Neural crest cell (in vitro differentiated cells): ENCODE data around the gene COL17A1. TPM values are rescaled to one million over a fixed set of nuclear protein-coding genes. Genes with fewer than 3 reads are reported as not detected.

ENCODE experiments used
- DNase-seq: peaks from one replicate; pipeline ENCODE4 v3.0.0; 2021; ENCODE audit warnings: low read depth, mixed read lengths, low spot score
- H3K27ac Mint-ChIP-seq: one replicate; pipeline ENCODE4 v1.8.0; 2021; ENCODE audit warnings: mild to moderate bottlenecking, mixed read lengths; ENCODE audit not compliant: unreplicated experiment
- H3K27me3 Mint-ChIP-seq: 2 replicates; pipeline ENCODE4 v1.8.0; 2021; ENCODE audit warnings: low read depth, mild to moderate bottlenecking, mixed read lengths
- H3K36me3 Mint-ChIP-seq: 2 replicates; pipeline ENCODE4 v1.8.0; 2021; ENCODE audit warnings: low read depth, mild to moderate bottlenecking, mixed read lengths
- H3K4me1 Mint-ChIP-seq: 2 replicates; pipeline ENCODE4 v1.8.0; 2021; ENCODE audit warnings: mixed read lengths
- H3K4me3 Mint-ChIP-seq: one replicate; pipeline ENCODE4 v1.8.0; 2021; ENCODE audit warnings: mild to moderate bottlenecking, mixed read lengths
- H3K9me3 Mint-ChIP-seq: 2 replicates; pipeline ENCODE4 v1.8.0; 2021; ENCODE audit warnings: mixed read lengths
- total RNA-seq: library from RNA; stranded (reverse); gene quantifications from 2 replicates; pipeline ENCODE4 v1.2.1, GENCODE V29; 2021
- TF ChIP-seq, protein P1 (sequence below): fragments of 200-600 bp; sonication (generic); conservative IDR thresholded peaks from 2 replicates; pipeline ENCODE4 v1.5.0; 2021; ENCODE audit warnings: antibody characterized with exemption, mild to moderate bottlenecking

Gene COL17A1
- total RNA-seq, 1 donor from 2014 or later: not detected

DNA sequence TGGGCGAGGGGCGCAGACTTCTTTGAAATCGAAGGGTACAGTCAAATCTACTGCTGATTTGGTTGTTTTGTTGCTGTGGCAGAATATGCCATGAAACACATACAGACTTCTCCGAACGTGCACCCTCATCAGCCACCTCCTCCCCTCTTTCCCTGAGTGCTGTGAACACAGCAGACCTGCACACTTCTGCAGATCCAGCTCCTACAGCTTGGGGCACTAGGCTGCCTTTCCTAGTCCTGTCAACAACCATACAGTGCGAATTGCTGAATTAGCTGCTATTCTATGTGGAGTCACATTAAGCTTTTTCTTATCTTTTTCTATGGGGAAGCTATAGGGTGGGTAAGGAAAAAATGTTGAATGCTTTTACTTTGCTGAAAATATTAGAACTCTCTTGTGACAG is 57.5 kb downstream of the COL17A1 start:
- H3K4me3 Mint-ChIP-seq: no peak overlapping the region
- peaks cover 17% of the 10 kb centered on the region for H3K36me3 Mint-ChIP-seq
- TF ChIP-seq, protein P1, sequence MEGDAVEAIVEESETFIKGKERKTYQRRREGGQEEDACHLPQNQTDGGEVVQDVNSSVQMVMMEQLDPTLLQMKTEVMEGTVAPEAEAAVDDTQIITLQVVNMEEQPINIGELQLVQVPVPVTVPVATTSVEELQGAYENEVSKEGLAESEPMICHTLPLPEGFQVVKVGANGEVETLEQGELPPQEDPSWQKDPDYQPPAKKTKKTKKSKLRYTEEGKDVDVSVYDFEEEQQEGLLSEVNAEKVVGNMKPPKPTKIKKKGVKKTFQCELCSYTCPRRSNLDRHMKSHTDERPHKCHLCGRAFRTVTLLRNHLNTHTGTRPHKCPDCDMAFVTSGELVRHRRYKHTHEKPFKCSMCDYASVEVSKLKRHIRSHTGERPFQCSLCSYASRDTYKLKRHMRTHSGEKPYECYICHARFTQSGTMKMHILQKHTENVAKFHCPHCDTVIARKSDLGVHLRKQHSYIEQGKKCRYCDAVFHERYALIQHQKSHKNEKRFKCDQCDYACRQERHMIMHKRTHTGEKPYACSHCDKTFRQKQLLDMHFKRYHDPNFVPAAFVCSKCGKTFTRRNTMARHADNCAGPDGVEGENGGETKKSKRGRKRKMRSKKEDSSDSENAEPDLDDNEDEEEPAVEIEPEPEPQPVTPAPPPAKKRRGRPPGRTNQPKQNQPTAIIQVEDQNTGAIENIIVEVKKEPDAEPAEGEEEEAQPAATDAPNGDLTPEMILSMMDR: peak; percentile 55
- no peaks in the 10 kb centered on the region for H3K27me3 Mint-ChIP-seq
- H3K27ac Mint-ChIP-seq: no peak overlapping the region
- peaks cover 11% of the 10 kb centered on the region for H3K4me1 Mint-ChIP-seq
- no peaks in the 10 kb centered on the region for H3K9me3 Mint-ChIP-seq
- no peak for DNase-seq

DNA sequence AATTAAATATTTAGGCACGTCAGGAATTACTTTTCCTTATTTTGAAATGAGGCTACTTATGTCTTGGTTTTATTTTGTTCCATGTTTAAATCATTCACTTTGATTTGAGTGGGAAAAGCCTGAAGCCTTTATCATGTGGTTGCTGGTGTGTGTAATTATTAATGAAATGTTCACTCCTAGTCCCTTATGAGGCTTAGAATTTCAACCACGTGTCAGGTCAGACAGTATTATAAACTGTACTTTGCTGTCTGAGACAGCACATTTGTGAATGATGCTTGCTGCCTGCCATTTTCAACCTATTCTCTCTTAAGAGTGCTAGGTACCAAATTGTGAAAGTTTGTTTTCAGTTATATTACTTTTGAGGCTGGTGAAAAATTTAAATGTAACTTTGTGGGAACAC is 58.9 kb downstream of the COL17A1 start:
- TF ChIP-seq, protein P1: no peak
- H3K4me3 Mint-ChIP-seq: no peak overlapping the region
- H3K27me3 Mint-ChIP-seq: no peaks in the 10 kb centered on the region
- H3K4me1 Mint-ChIP-seq: peaks cover 2% of the 10 kb centered on the region
- DNase-seq: no peak
- H3K9me3 Mint-ChIP-seq: no peaks in the 10 kb centered on the region
- H3K36me3 Mint-ChIP-seq: peaks cover 18% of the 10 kb centered on the region
- no peak overlapping the region for H3K27ac Mint-ChIP-seq

DNA sequence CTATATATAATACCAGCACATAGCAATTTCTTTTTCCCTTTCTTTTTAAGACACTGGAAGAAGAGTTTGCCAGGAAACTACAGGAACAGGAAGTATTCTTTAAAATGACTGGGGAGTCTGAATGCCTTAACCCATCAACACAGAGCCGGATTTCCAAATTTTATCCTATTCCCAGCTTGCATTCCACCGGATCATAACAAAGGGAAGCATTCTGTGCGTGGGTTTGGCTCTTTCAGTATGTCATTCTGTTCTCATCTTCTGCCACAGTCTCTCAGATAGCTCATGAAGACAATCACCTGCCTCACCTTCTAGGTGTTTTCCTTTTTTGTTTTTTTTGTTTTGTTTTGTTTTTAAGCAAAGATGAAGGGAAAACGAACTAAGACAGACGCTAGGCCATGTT is 60.2 kb downstream of the COL17A1 start:
- Mint-ChIP-seq H3K36me3 (peaks cover 20% of the 10 kb centered on the region), H3K4me1 (no peaks in the 10 kb centered on the region), H3K27ac (no peak overlapping the region), H3K27me3 (no peaks in the 10 kb centered on the region), H3K9me3 (no peaks in the 10 kb centered on the region), H3K4me3 (no peak overlapping the region)
- TF ChIP-seq, protein P1: no peak
- DNase-seq: no peak

DNA sequence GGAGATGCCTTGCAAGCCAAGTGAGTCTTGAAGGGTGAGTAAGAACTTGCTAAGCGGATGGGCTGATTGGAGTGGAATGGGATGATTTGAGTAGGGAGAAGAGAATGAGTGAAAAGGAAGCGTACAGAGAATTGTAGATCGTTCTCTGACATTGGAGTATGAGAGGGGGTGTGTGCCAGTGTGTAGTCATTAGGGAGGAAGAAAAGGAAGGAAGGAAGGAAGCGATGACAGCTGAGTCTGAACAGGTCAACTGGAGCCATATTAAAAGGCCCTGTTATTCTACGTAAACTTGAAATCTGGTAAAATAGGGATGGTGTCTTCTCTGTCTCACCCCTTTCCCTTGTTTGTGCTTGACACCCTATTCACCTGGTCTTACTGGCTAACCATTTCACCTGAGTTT is 63.7 kb downstream of the COL17A1 start:
- H3K27me3 Mint-ChIP-seq: no peaks in the 10 kb centered on the region
- TF ChIP-seq, protein P1: no peak
- no peak overlapping the region for H3K27ac Mint-ChIP-seq
- no peak overlapping the region for H3K4me3 Mint-ChIP-seq
- no peaks in the 10 kb centered on the region for H3K4me1 Mint-ChIP-seq
- peaks cover 15% of the 10 kb centered on the region for H3K36me3 Mint-ChIP-seq
- DNase-seq: no peak
- H3K9me3 Mint-ChIP-seq: no peaks in the 10 kb centered on the region

- peaks cover 15% of the 10 kb centered on the region for H3K36me3 Mint-ChIP-seq
- TF ChIP-seq, protein P1: no peak
- no peak overlapping the region for H3K4me3 Mint-ChIP-seq
- H3K27me3 Mint-ChIP-seq: no peaks in the 10 kb centered on the region
- no peaks in the 10 kb centered on the region for H3K9me3 Mint-ChIP-seq
- DNase-seq: no peak
- no peaks in the 10 kb centered on the region for H3K4me1 Mint-ChIP-seq
- no peak overlapping the region for H3K27ac Mint-ChIP-seq
Measured at GRCh38 chr10:104021246-104021645, 64.4 kb downstream of the COL17A1 start.

GRCh38 chr10:104020020-104020419 is 65.7 kb downstream of the COL17A1 start:
- Mint-ChIP-seq H3K4me3 (no peak overlapping the region), H3K36me3 (peaks cover 15% of the 10 kb centered on the region), H3K9me3 (no peaks in the 10 kb centered on the region), H3K27ac (no peak overlapping the region), H3K27me3 (no peaks in the 10 kb centered on the region), H3K4me1 (no peaks in the 10 kb centered on the region)
- DNase-seq: no peak
- TF ChIP-seq, protein P1: no peak
